Hair follicular keratinocyte (primary cell): ENCODE measurements around the gene NBEAL2. TPM values are rescaled to one million over a fixed set of nuclear protein-coding genes. Genes with fewer than 3 reads are reported as not detected.

Source experiments
- total RNA-seq: library from RNA; depleted of rRNA; stranded (reverse); fragments of >200 nt; gene quantifications from 2 replicates; pipeline ENCODE4 v1.2.3, GENCODE V29; 2015

The NBEAL2 gene, protein sequence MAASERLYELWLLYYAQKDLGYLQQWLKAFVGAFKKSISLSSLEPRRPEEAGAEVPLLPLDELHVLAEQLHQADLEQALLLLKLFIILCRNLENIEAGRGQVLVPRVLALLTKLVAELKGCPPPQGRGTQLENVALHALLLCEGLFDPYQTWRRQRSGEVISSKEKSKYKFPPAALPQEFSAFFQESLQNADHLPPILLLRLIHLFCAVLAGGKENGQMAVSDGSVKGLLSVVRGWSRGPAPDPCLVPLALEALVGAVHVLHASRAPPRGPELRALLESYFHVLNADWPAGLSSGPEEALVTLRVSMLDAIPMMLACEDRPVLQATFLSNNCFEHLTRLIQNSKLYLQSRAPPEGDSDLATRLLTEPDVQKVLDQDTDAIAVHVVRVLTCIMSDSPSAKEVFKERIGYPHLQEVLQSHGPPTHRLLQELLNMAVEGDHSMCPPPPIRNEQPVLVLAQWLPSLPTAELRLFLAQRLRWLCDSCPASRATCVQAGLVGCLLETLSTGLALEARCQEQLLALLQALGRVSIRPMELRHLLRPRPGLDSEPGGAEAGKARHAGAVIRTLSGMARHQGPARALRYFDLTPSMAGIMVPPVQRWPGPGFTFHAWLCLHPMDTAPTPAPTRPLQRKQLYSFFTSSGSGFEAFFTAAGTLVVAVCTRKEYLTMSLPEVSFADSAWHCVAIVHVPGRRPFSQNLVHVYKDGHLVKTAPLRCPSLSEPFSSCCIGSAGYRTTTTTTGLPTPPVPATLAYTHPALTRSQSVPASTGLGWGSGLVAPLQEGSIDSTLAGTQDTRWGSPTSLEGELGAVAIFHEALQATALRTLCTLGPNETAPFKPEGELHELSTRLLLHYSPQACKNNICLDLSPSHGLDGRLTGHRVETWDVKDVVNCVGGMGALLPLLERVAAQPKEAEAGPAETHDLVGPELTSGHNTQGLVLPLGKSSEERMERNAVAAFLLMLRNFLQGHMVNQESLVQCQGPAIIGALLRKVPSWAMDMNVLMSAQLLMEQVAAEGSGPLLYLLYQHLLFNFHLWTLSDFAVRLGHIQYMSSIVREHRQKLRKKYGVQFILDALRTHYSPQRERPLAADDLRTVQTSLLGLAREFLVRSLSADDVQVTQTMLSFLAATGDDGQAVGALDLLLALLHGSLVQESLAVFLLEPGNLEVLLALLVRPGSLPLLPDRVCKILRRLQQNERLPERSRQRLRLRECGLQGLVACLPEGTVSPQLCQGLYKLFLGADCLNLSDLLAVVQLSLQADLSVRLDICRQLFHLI (N-terminal part only)
- 18.3 and 20.4 TPM in 2 replicates for total RNA-seq

DNA sequence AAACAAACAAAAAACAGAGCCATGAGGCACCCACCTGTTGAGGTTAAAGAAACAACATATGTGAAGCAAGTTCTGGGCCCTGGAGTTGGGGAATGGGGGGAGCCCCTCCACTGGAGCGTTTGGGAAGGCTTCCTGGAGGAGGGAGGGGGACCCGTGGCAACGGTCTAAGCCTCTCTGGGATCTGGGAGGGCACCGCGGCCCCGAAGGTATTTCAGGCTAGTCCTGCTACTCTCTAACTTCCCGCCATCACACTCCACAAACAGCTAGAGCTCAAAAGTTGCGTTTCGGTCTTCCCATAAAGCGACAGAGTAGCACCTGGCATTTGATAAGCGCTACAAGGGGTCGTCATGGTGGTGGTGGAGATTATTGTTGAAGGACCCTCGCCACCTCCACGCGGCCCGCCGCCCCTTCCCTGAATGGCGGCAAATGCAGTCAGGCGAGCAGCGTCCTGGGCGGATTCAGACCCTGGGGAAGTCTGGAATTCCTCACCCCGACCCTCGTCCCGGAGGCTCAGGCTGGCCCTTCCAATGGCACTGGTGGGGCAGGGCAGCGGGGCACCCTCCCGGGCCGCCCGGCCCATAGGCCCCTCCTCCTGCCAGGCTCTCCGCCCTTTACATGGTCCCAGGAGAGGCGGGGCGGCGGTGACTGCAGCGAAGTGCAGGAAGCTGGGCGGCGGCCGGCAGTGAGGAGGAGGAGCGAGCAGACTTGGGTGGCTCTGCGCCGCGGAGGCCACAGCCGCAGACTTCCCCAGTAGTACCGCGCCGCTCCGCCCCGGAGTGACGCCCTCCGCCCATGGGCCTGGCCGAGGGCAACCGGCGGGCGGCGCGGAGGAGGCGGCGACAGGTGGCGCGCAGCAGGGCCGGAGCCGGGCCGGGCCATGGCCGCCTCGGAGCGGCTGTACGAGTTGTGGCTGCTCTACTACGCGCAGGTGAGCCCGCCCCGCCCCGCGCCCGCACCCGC is at the start of gene NBEAL2:
TSS of gene NBEAL2 (plus strand) at position 682 of the 960 bp plus-strand sequence. CDS start at position 878, 196 bp downstream.

DNA sequence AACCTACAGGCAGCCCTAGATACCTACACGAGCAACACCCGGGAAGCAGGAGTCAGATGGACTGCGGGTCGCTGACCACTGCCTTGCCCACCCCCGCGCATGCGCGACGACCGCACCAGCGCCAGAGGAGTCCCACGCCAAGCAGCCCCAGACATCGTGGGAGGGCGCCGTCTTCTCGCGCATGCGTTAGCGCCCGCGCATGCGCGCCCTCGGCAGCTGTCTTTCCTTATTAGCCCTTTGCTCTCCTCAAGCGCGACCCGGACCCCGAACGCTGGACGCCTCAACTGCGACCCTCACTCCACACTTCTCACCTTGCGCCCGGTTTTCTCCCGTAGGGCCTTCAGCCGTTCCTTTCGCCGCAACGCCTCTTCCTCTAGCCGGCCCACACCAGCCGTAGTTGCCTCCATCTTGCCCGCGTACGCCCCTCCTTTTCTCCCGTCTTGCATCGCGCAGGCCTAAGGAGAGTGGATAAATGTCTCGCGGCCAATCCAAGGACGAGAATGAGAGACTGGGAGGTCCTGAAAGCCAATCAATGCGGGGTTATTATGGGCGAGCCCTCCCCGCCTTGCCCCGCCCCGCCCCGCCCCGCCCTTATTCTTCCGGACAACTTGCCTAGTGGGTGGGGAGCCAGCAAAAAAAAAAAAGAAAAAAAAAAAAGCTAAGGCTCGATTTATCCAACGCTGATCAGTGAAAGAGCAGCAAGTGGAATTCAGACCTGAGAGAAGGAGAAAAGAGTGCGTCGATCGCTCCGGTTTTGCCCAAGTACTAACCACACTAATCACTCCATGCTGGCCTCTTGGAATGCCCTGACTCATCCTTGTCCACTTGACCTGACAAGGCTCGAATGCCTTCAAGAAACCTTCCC is 2.9 kb upstream of the NBEAL2 start, which contains the start of gene CCDC12:
TSS of gene CCDC12 (minus strand) at position 420 of the 865 bp plus-strand sequence. CDS start at position 407, 13 bp downstream.

Other genes with a start within 250 kb of the NBEAL2 start
- not detected in 2 replicates for gene MYL3, start 116.2 kb upstream of the NBEAL2 start, total RNA-seq
- gene PTH1R, start 101.9 kb upstream of the NBEAL2 start, total RNA-seq = not detected in 2 replicates
- gene CCDC12, start 2.9 kb upstream of the NBEAL2 start, total RNA-seq = 29.4 and 38.3 TPM in 2 replicates
- gene SETD2, start 184.4 kb downstream of the NBEAL2 start, total RNA-seq = 13.3 and 18.3 TPM in 2 replicates